Spleen (tissue), 11 donors: ENCODE results near the gene DENND1A. TPM values are rescaled to one million over a fixed set of nuclear protein-coding genes. Genes with fewer than 3 reads are reported as not detected.

Experiments used
- DNase-seq: peaks from one replicate; pipeline ENCODE4 v3.0.0-alpha.2; 2020
- H3K27ac ChIP-seq, 8 donors: fragments of 200-600 bp; sonication (generic) in 7 of 8; 1 replicate in 4 of 8; 2 replicates in 4 of 8; pipeline versions ENCODE4 v1.5.0 to v1.8.0; 2016 to 2021; ENCODE audit warnings: inconsistent platforms in 4 of 8, mild to moderate bottlenecking in 4 of 8, moderate library complexity in 1 of 8
- H3K27me3 ChIP-seq, 7 donors: fragments of 200-600 bp; sonication (generic) in 6 of 7; replicated peaks in 1 of 7; 1 replicate in 4 of 7; 2 replicates in 3 of 7; pipeline versions ENCODE4 v1.5.0 to v1.8.0; 2016 to 2021; ENCODE audit warnings: inconsistent platforms in 3 of 7, mild to moderate bottlenecking in 1 of 7
- H3K36me3 ChIP-seq, 6 donors: fragments of 200-600 bp; sonication (generic) in 5 of 6; 1 replicate in 4 of 6; 2 replicates in 2 of 6; pipeline versions ENCODE4 v1.5.0 to v1.8.0; 2016 to 2021; ENCODE audit warnings: inconsistent platforms in 2 of 6
- H3K4me1 ChIP-seq, 6 donors: fragments of 200-600 bp; sonication (generic) in 5 of 6; 1 replicate in 3 of 6; 2 replicates in 3 of 6; pipeline versions ENCODE4 v1.5.0 to v1.8.0; 2016 to 2021; ENCODE audit warnings: inconsistent platforms in 3 of 6
- H3K4me3 ChIP-seq, 8 donors: fragments of 200-600 bp; sonication (generic) in 7 of 8; 1 replicate in 4 of 8; 2 replicates in 4 of 8; pipeline versions ENCODE4 v1.5.0 to v1.8.0; 2016 to 2021; ENCODE audit warnings: inconsistent platforms in 4 of 8, mild to moderate bottlenecking in 4 of 8, moderate library complexity in 2 of 8
- H3K9me3 ChIP-seq, 8 donors: fragments of 200-600 bp; sonication (generic) in 7 of 8; 1 replicate in 4 of 8; 2 replicates in 4 of 8; pipeline versions ENCODE4 v1.5.0 to v1.8.0; 2016 to 2021; ENCODE audit warnings: inconsistent platforms in 4 of 8
- POLR2A ChIP-seq, 3 donors: fragments of 450-650 bp; IDR thresholded peaks; one replicate each; pipeline ENCODE4 v1.5.1; 2017; ENCODE audit warnings: antibody characterized with exemption in 3 of 3, mild to moderate bottlenecking in 1 of 3
- POLR2AphosphoS5 ChIP-seq, 3 donors: sonication (generic); formaldehyde crosslinking; IDR thresholded peaks; one replicate each; pipeline ENCODE4 v1.5.1; 2017; ENCODE audit warnings: antibody characterized with exemption in 3 of 3
- WGBS, 5 donors: extraction: QIAGEN DNeasy Blood & Tissue Kit in 3 of 5; methylation state at CpG; one replicate each; pipeline versions ENCODE4 v1.1.5 to v1.1.7; 2013 to 2018; 5-methylcytosine and 5-hydroxymethylcytosine counted together
- intact Hi-C: fragments of 100-400 bp; cut with DNase I; formaldehyde crosslinking; loops from one replicate; pipeline ENCODE4 v1.15.0; 2023; ENCODE audit warnings: low total_unique reads
- polyA plus RNA-seq, 3 donors: library from polyadenylated mRNA; stranded (reverse); fragments of 200-250 nt; gene quantifications; one replicate each; pipeline ENCODE4 v1.2.1, GENCODE V29; 2013
- total RNA-seq, 7 donors: library from RNA; depleted of rRNA in 3 of 7; stranded (reverse); fragments of >200 nt in 3 of 7; fragmentation: NEBNext Ultra II Directional in 4 of 7; extraction: Animal tissue kit (Norgen Biotek cat#: 25700) in 4 of 7; gene quantifications; one replicate each; pipeline versions ENCODE4 v1.1.0 to v1.2.1, GENCODE V29; 2016 to 2021
- TF ChIP-seq, protein P1 (sequence below), 11 experiments: fragments of 200-600 bp in 7 of 11; fragments of 450-650 bp in 4 of 11; sonication (generic) in 4 of 11; IDR thresholded peaks in 8 of 11; conservative IDR thresholded peaks in 3 of 11; 1 replicate in 7 of 11; 2 replicates in 4 of 11; pipeline versions ENCODE4 v1.4.0 to v1.8.0; 2016 to 2021; ENCODE audit warnings: antibody characterized with exemption in 11 of 11, inconsistent platforms in 4 of 11, mild to moderate bottlenecking in 1 of 11
- donor health status: healthy with polysubstance abuse.
- donor health status: DM: no; HTN: no; CAD: no; lungs with moderate emphysema.
- donor health status: DM: no; HTN: no; CAD: no.
- donor health status: Bipolar disorder and iron deficiency.
- donor health status: healthy.
- donor health status: DM: no; HTN: no; CAD: no.
- donor health status: DM: yes; HTN: yes; CAD: no.

Gene DENND1A
- total and polyA plus RNA-seq, 10 donors = 5.4 to 59.3 (median 48.8) TPM

DNA sequence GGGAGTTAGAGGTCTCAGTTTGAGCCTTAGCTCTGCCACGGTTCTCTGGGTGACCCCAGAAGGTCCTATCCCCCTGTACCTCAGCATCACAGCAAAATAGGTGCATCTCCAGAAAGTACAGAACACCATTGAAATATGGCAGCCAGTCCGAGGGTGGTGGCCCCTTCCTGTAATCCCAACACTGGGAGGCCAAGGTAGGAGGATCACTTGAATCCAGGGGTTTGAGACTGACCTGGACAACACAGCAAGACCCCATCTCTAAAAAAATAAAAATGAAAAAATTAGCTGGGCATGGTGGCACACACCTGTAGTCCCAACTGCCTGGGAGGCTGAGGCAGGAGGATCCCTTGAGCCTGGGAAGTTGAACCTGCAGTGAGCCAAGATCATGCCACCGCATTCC is 580.9 kb downstream of the DENND1A start:
- no peak for DNase-seq
- no peak overlapping the region for H3K4me3 ChIP-seq
- TF ChIP-seq, protein P1, sequence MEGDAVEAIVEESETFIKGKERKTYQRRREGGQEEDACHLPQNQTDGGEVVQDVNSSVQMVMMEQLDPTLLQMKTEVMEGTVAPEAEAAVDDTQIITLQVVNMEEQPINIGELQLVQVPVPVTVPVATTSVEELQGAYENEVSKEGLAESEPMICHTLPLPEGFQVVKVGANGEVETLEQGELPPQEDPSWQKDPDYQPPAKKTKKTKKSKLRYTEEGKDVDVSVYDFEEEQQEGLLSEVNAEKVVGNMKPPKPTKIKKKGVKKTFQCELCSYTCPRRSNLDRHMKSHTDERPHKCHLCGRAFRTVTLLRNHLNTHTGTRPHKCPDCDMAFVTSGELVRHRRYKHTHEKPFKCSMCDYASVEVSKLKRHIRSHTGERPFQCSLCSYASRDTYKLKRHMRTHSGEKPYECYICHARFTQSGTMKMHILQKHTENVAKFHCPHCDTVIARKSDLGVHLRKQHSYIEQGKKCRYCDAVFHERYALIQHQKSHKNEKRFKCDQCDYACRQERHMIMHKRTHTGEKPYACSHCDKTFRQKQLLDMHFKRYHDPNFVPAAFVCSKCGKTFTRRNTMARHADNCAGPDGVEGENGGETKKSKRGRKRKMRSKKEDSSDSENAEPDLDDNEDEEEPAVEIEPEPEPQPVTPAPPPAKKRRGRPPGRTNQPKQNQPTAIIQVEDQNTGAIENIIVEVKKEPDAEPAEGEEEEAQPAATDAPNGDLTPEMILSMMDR (IDR thresholded peaks at IDR 0.05 in 8 of 11, conservative IDR thresholded peaks at IDR 0.05 in 3 of 11) = no peak
- no peak for TF ChIP-seq POLR2A (IDR thresholded peaks at IDR 0.05)
- H3K36me3 ChIP-seq = no peaks in the 10 kb centered on the region
- peaks cover 0 to 44% (median 15%) of the 10 kb centered on the region in 6 donors for H3K4me1 ChIP-seq
- intact Hi-C loops = loop anchor here (10.0 kb wide), 1 partner anchor 244 kb away; no protein-coding TSS in a partner anchor
- no peak overlapping the region for H3K27ac ChIP-seq
- no peaks in the 10 kb centered on the region for H3K9me3 ChIP-seq
- 43 to 62% (median 53%) methylated on average over 3 of the region's 3 CpGs for WGBS, 5 donors
- peaks cover 0 to 31% (median 0%) of the 10 kb centered on the region in 7 donors for H3K27me3 ChIP-seq

DNA sequence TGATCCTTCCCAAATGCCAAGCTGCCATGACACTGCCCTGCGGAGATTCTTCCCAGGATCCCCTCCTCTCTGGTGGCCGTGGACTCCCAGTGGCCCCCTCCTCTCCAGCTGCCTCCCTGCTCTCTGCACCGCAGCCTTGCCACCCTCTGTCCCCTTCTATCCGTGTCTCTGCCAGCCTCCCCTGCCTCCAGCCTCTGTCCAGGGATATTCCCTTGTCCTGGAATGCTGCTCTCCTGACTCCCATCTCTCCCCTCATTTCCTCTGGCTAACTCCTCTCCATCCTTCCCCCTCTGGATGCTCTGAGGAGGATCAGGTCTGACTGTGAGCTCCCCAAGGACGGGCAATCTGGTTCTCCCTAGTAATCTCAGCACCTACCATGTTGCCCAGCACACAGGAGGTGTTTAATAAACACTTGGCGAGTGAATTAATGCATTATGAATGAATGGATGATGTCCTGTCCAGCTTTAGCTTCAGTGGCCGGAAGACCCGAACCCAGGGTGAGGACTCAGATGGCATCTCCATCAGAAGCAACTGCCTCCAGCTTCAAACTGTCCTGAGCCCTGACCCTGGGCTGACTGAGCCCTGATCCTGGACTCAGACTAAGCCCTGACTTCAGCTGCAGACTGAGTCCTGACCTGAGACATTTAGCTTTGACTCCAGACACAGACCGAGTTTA is 581.5 kb downstream of the DENND1A start:
- Histone ChIP-seq H3K4me3 (no peak overlapping the region), H3K27ac (no peak overlapping the region), H3K27me3 (peaks cover 0 to 25% (median 0%) of the 10 kb centered on the region in 7 donors), H3K9me3 (no peaks in the 10 kb centered on the region), H3K4me1 (peaks cover 0 to 44% (median 18%) of the 10 kb centered on the region in 6 donors), H3K36me3 (no peaks in the 10 kb centered on the region)
- WGBS, 5 donors = 68 to 86% (median 78%) methylated on average over 9 of the region's 9 CpGs
- no peak for DNase-seq
- TF ChIP-seq POLR2A (IDR thresholded peaks at IDR 0.05) (no peak), POLR2AphosphoS5 (IDR thresholded peaks at IDR 0.05) (no peak)
- TF ChIP-seq, protein P1 (IDR thresholded peaks at IDR 0.05 in 8 of 11, conservative IDR thresholded peaks at IDR 0.05 in 3 of 11) = no peak
- intact Hi-C loops = loop anchor here (10.0 kb wide), 1 partner anchor 244 kb away; no protein-coding TSS in a partner anchor

DNA sequence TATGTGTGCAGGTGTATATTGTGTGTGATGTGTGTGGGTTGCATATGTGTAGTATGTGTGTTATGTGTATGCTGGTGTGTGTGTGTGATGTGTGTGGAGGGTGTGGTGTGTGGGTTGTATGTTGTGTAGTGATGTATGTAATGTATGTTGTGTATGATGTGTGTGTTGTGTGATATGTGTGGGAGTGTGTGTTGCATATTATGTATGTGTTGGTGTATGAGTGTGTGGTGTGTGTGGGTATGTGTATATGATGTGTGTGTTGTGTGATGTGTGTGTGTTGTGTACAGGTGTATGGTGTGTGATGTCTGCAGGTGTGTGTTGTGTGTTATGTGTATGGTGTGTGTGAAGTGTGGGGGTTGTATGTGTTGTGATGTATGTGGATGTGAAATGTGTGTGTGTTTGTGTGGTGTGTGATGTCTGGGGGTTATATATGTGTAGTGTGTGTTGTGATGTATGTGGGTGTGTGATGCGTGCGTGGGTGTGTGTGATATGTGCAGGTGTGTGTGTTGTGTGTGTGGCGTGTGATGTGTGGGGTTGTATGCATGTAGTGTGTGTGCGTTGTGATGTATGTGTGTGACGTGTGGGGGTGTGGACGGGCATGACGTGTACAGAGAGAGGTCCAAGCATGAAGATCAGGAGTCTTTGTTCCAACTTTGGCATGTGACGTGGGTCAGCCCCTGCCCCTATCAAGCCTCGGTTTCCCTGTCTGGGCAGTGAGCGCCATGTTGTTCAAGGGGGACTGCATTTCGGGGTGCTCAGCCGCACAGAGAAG is 582.5 kb downstream of the DENND1A start:
- intact Hi-C loops = loop anchor here (10.0 kb wide), 1 partner anchor 243 kb away; no protein-coding TSS in a partner anchor
- Histone ChIP-seq H3K9me3 (no peaks in the 10 kb centered on the region), H3K36me3 (no peaks in the 10 kb centered on the region), H3K27me3 (peaks cover 0 to 19% (median 0%) of the 10 kb centered on the region in 7 donors), H3K27ac (no peak overlapping the region), H3K4me3 (no peak overlapping the region), H3K4me1 (peaks cover 0 to 53% (median 28%) of the 10 kb centered on the region in 6 donors)
- no peak for DNase-seq
- TF ChIP-seq, protein P1 (IDR thresholded peaks at IDR 0.05 in 8 of 11, conservative IDR thresholded peaks at IDR 0.05 in 3 of 11) = no peak
- TF ChIP-seq POLR2A (IDR thresholded peaks at IDR 0.05) = no peak
- no peak for TF ChIP-seq POLR2AphosphoS5 (IDR thresholded peaks at IDR 0.05)
- WGBS, 5 donors = 75 to 88% (median 86%) methylated on average over 12 of the region's 12 CpGs

DNA sequence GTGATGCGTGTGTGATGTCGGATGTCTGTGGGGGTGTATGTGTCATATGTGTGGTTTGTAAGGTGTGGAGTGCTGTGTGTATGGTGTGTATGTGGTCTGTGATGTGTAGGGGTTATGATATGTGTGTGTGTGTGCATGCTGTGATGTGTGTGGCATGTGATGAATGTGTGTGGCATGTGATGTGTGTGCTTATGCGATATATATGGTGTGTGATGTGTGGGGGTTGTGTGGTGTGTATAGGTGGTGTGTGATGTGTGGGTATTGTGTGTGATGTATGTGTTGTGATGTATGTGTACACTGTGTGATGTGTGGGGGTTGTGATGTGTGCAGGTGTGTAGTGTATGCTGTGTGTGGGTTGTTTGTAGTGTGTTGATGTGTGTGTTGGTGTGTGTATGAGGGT is 583.1 kb downstream of the DENND1A start:
- Histone ChIP-seq H3K27me3 (peaks cover 0 to 19% (median 0%) of the 10 kb centered on the region in 7 donors), H3K4me1 (peaks cover 4 to 60% (median 32%) of the 10 kb centered on the region in 6 donors), H3K4me3 (no peak overlapping the region), H3K36me3 (no peaks in the 10 kb centered on the region), H3K9me3 (no peaks in the 10 kb centered on the region), H3K27ac (no peak overlapping the region)
- TF ChIP-seq, protein P1 (IDR thresholded peaks at IDR 0.05 in 8 of 11, conservative IDR thresholded peaks at IDR 0.05 in 3 of 11) = no peak
- TF ChIP-seq POLR2AphosphoS5 (IDR thresholded peaks at IDR 0.05) (no peak), POLR2A (IDR thresholded peaks at IDR 0.05) (no peak)
- intact Hi-C loops = loop anchor here (10.0 kb wide), 1 partner anchor 242 kb away; no protein-coding TSS in a partner anchor
- DNase-seq = no peak
- 94 to 99% (median 97%) methylated on average over 3 of the region's 3 CpGs for WGBS, 5 donors
